HCT116 (cell line): Measurements from ENCODE around the gene IQUB. TPM values are rescaled to one million over a fixed set of nuclear protein-coding genes. Genes with fewer than 3 reads are reported as not detected.

Experiments used
- ATAC-seq: fragments of 200-7000 bp; cut with Tn5 transposase; 2 replicates; pipeline ENCODE4 v1.9.1; 2020; ENCODE audit warnings: mild to moderate bottlenecking, moderate library complexity
- BruUV-seq: library from RNA; stranded (reverse); fragments of 400-500 nt; replicated peaks from 2 replicates; lab custom pipeline; 2021; lab: Mats Ljungman, UMichigan
- CTCF ChIA-PET: fragments of 300-600 bp; sonication (Branson Sonifier 250); formaldehyde crosslinking; loops from one replicate; lab custom pipeline; 2021; ENCODE audit warnings: antibody characterized with exemption; lab: Charles Lee
- POLR2A ChIA-PET: fragments of 300-600, 350-600 bp; sonication (Branson Sonifier 250); formaldehyde crosslinking; loops from one replicate; lab custom pipeline; 2021; ENCODE audit warnings: antibody characterized with exemption; lab: Charles Lee
- RAD21 ChIA-PET, 2 experiments: fragments of 300-600 bp; sonication (Branson Sonifier 250); formaldehyde crosslinking; loops; one replicate each; lab custom pipeline; 2023; ENCODE audit warnings: low total read pairs in 2 of 2; ENCODE audit not compliant: uncharacterized antibody in 2 of 2, unreplicated experiment in 2 of 2, low non-redundant PET in 1 of 2; lab: Charles Lee
- DNase-seq: peaks from one replicate; pipeline ENCODE4 v3.0.0-alpha.2; 2010; ENCODE audit warnings: low read depth, low spot score
- H2AFZ ChIP-seq: fragments of 200-600 bp; shearing (Covaris generic), sonication (generic); 2 replicates; pipeline ENCODE4 v1.6.1; 2017; ENCODE audit warnings: low read depth, mixed run types, mixed read lengths, antibody characterized with exemption, low read length; ENCODE audit not compliant: poor library complexity, severe bottlenecking
- H3K27ac ChIP-seq: 2 replicates; pipeline ENCODE4 v1.5.1; 2012; ENCODE audit warnings: low read depth, low read length
- H3K27me3 ChIP-seq: fragments of 200-600 bp; sonication (generic); 2 replicates; pipeline ENCODE4 v1.6.1; 2016; ENCODE audit warnings: mixed run types, low read length, mixed read lengths; ENCODE audit not compliant: insufficient read depth
- H3K36me3 ChIP-seq, 2 experiments: fragments of 200-500 bp in 1 of 2; fragments of 200-600 bp in 1 of 2; sonication (Bioruptor generic) in 1 of 2; sonication (generic) in 1 of 2; 2 replicates each; pipeline versions ENCODE4 v1.5.1 to v1.6.1; 2014 to 2016; ENCODE audit warnings: low read length in 2 of 2, inconsistent platforms in 1 of 2, mixed read lengths in 1 of 2, mixed run types in 1 of 2; ENCODE audit not compliant: insufficient read depth in 2 of 2, control insufficient read depth in 1 of 2
- H3K4me1 ChIP-seq, 2 experiments: fragments of 200-600 bp in 1 of 2; sonication (generic) in 1 of 2; 2 replicates each; pipeline versions ENCODE4 v1.5.1 to v1.6.1; 2012 to 2017; ENCODE audit warnings: low read length in 2 of 2, inconsistent platforms in 1 of 2, mild to moderate bottlenecking in 1 of 2, mixed read lengths in 1 of 2, mixed run types in 1 of 2, moderate library complexity in 1 of 2; ENCODE audit not compliant: insufficient read depth in 2 of 2, control insufficient read depth in 1 of 2
- H3K4me2 ChIP-seq: fragments of 200-600 bp; sonication (generic); 2 replicates; pipeline ENCODE4 v1.6.1; 2017; ENCODE audit warnings: mixed run types, low read length, mixed read lengths
- H3K4me3 ChIP-seq, 2 experiments: fragments of 200-600 bp in 1 of 2; sonication (generic) in 1 of 2; replicated peaks in 1 of 2; 2 replicates each; pipeline ENCODE4 v1.5.1; 2011 to 2016; ENCODE audit warnings: low read length in 2 of 2, control low read depth in 1 of 2, low read depth in 1 of 2, mild to moderate bottlenecking in 1 of 2, mixed read lengths in 1 of 2, mixed run types in 1 of 2
- H3K79me2 ChIP-seq: fragments of 200-600 bp; sonication (generic); 2 replicates; pipeline ENCODE4 v1.6.1; 2017; ENCODE audit warnings: mild to moderate bottlenecking, mixed run types, low read length, moderate library complexity, mixed read lengths; ENCODE audit not compliant: insufficient read depth
- H3K9ac ChIP-seq: fragments of 200-600 bp; sonication (generic); 2 replicates; pipeline ENCODE4 v1.6.1; 2016; ENCODE audit warnings: low read length, mixed read lengths
- H3K9me2 ChIP-seq: fragments of 200-600 bp; sonication (generic), shearing (Covaris generic); 2 replicates; pipeline ENCODE4 v1.6.1; 2017; ENCODE audit warnings: mixed run types, mild to moderate bottlenecking, moderate library complexity; ENCODE audit not compliant: insufficient read depth
- H3K9me3 ChIP-seq, 2 experiments: fragments of 200-500 bp in 1 of 2; fragments of 200-600 bp in 1 of 2; sonication (Bioruptor generic) in 1 of 2; sonication (generic) in 1 of 2; 2 replicates each; pipeline ENCODE4 v1.6.1; 2014 to 2017; ENCODE audit warnings: low read length in 2 of 2, mixed read lengths in 2 of 2, inconsistent platforms in 1 of 2, low read depth in 1 of 2, mild to moderate bottlenecking in 1 of 2, mixed run types in 1 of 2, moderate library complexity in 1 of 2; ENCODE audit not compliant: control insufficient read depth in 1 of 2, insufficient read depth in 1 of 2
- H4K20me1 ChIP-seq: fragments of 200-600 bp; sonication (generic), shearing (Covaris generic); 2 replicates; pipeline ENCODE4 v1.6.1; 2017; ENCODE audit warnings: mixed run types, mild to moderate bottlenecking, moderate library complexity; ENCODE audit not compliant: insufficient read depth
- ATF3 ChIP-seq: IDR thresholded peaks from 2 replicates; pipeline ENCODE4 v1.6.1; 2012
- CBX3 ChIP-seq: IDR thresholded peaks from 2 replicates; pipeline ENCODE4 v1.6.1; 2012; ENCODE audit warnings: low read depth
- CEBPB ChIP-seq: IDR thresholded peaks from 2 replicates; pipeline ENCODE4 v1.6.1; 2012; ENCODE audit warnings: low read depth
- EGR1 ChIP-seq: IDR thresholded peaks from 2 replicates; pipeline ENCODE4 v1.6.1; 2012; ENCODE audit warnings: low read depth
- ELF1 ChIP-seq: IDR thresholded peaks from 2 replicates; pipeline ENCODE4 v1.6.1; 2012; ENCODE audit warnings: low read depth, borderline replicate concordance
- EZH2 ChIP-seq: fragments of 200-600 bp; sonication (generic); IDR thresholded peaks from 2 replicates; pipeline ENCODE4 v1.6.1; 2017; ENCODE audit warnings: antibody characterized with exemption, mixed run types
- EZH2phosphoT487 ChIP-seq: fragments of 200-600 bp; IDR thresholded peaks from 2 replicates; pipeline ENCODE4 v1.6.1; 2018; ENCODE audit warnings: antibody characterized with exemption, borderline replicate concordance
- FOSL1 ChIP-seq: IDR thresholded peaks from 2 replicates; pipeline ENCODE4 v1.6.1; 2012; ENCODE audit warnings: low read depth
- POLR2A ChIP-seq: IDR thresholded peaks from 2 replicates; pipeline ENCODE4 v1.7.0; 2011; ENCODE audit warnings: borderline replicate concordance; ENCODE audit not compliant: insufficient read depth, insufficient read length; ENCODE audit errors: extremely low read depth
- POLR2AphosphoS5 ChIP-seq: IDR thresholded peaks from 2 replicates; pipeline ENCODE4 v1.6.1; 2011; ENCODE audit warnings: mild to moderate bottlenecking, low read depth, low read length, moderate library complexity
- SP1 ChIP-seq: IDR thresholded peaks from 2 replicates; pipeline ENCODE4 v1.6.1; 2012; ENCODE audit warnings: low read depth
- TCF7L2 ChIP-seq: IDR thresholded peaks from 2 replicates; pipeline ENCODE4 v1.7.0; 2011; ENCODE audit warnings: borderline replicate concordance, inconsistent platforms; ENCODE audit not compliant: insufficient read depth, insufficient read length; ENCODE audit errors: extremely low read depth
- YY1 ChIP-seq: IDR thresholded peaks from 2 replicates; pipeline ENCODE4 v1.6.1; 2011; ENCODE audit warnings: low read length, low read depth, moderate library complexity, mild to moderate bottlenecking; ENCODE audit not compliant: insufficient replicate concordance; ENCODE audit errors: extremely low read depth
- ZFX ChIP-seq: fragments of 450-650 bp; IDR thresholded peaks from 2 replicates; pipeline ENCODE4 v1.6.1; 2017
- ZNF274 ChIP-seq: fragments of 200-500 bp; sonication (Bioruptor generic); IDR thresholded peaks from 2 replicates; pipeline ENCODE4 v1.6.1; 2014; ENCODE audit warnings: mild to moderate bottlenecking, low read depth, low read length, inconsistent platforms
- intact Hi-C: fragments of 100-400 bp; cut with micrococcal nuclease; formaldehyde crosslinking; loops from 2 replicates; pipeline ENCODE4 v1.10.0; 2022
- total RNA-seq: library from RNA; stranded (reverse); gene quantifications from one replicate; pipeline ENCODE4 v1.2.1, GENCODE V29; 2021; ENCODE audit not compliant: unreplicated experiment
- TF ChIP-seq, protein P1 (sequence below), 3 experiments: fragments of 200-600 bp in 1 of 3; sonication (generic) in 1 of 3; IDR thresholded peaks in 2 of 3; conservative IDR thresholded peaks in 1 of 3; 2 replicates each; pipeline ENCODE4 v1.5.1; 2012 to 2017; ENCODE audit warnings: low read depth in 2 of 3, low read length in 2 of 3, antibody characterized with exemption in 1 of 3, borderline replicate concordance in 1 of 3, control low read depth in 1 of 3, mild to moderate bottlenecking in 1 of 3, mixed read lengths in 1 of 3, mixed run types in 1 of 3, moderate library complexity in 1 of 3; ENCODE audit not compliant: insufficient read depth in 1 of 3

Gene IQUB
- total RNA-seq, 1 experiment from 2014 or later, result 0.79 TPM

GRCh38 chr7:123485187-123485586 is 49.2 kb downstream of the IQUB start:
- RAD21 ChIA-PET, result no interaction called here
- H3K4me2 ChIP-seq, result no peak overlapping the region
- CTCF ChIA-PET, result interaction anchor here (3.6 kb wide), 1 partner anchor 9 kb away, joined by 10 read pairs; no protein-coding TSS in a partner anchor
- no peaks in the 10 kb centered on the region for H3K27me3 ChIP-seq
- H3K9me3 ChIP-seq, result no peaks in the 10 kb centered on the region
- no peaks in the 10 kb centered on the region for H4K20me1 ChIP-seq
- H3K4me1 ChIP-seq, result no peaks in the 10 kb centered on the region
- POLR2A ChIA-PET, result no interaction called here
- intact Hi-C loops, result no loop called here
- ATAC-seq, result no peak
- H2AFZ ChIP-seq, result no peak overlapping the region
- DNase-seq, result no peak
- BruUV-seq, result no TSS peak
- no peak overlapping the region for H3K9ac ChIP-seq
- H3K27ac ChIP-seq, result no peak overlapping the region
- no peaks in the 10 kb centered on the region for H3K36me3 ChIP-seq
- H3K9me2 ChIP-seq, result no peaks in the 10 kb centered on the region
- H3K4me3 ChIP-seq, result no peak overlapping the region
- H3K79me2 ChIP-seq, result no peaks in the 10 kb centered on the region
- TF ChIP-seq CBX3 (no peak), YY1 (no peak), EZH2 (no peak), FOSL1 (no peak), POLR2A (no peak), EGR1 (no peak)
- TF ChIP-seq, protein P1, sequence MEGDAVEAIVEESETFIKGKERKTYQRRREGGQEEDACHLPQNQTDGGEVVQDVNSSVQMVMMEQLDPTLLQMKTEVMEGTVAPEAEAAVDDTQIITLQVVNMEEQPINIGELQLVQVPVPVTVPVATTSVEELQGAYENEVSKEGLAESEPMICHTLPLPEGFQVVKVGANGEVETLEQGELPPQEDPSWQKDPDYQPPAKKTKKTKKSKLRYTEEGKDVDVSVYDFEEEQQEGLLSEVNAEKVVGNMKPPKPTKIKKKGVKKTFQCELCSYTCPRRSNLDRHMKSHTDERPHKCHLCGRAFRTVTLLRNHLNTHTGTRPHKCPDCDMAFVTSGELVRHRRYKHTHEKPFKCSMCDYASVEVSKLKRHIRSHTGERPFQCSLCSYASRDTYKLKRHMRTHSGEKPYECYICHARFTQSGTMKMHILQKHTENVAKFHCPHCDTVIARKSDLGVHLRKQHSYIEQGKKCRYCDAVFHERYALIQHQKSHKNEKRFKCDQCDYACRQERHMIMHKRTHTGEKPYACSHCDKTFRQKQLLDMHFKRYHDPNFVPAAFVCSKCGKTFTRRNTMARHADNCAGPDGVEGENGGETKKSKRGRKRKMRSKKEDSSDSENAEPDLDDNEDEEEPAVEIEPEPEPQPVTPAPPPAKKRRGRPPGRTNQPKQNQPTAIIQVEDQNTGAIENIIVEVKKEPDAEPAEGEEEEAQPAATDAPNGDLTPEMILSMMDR (IDR thresholded peaks at IDR 0.05 in 2 of 3, conservative IDR thresholded peaks at IDR 0.05 in 1 of 3; ENCODE audit: borderline replicate concordance in 1 of 3, insufficient read depth in 1 of 3, low read depth in 2 of 3, low read length in 2 of 3), result no peak

GRCh38 chr7:123484199-123484598 is 50.2 kb downstream of the IQUB start:
- Histone ChIP-seq H3K9ac (no peak overlapping the region), H4K20me1 (no peaks in the 10 kb centered on the region), H3K79me2 (no peaks in the 10 kb centered on the region), H3K27me3 (no peaks in the 10 kb centered on the region), H3K36me3 (no peaks in the 10 kb centered on the region), H3K4me1 (no peaks in the 10 kb centered on the region), H2AFZ (no peak overlapping the region), H3K27ac (no peak overlapping the region), H3K9me3 (no peaks in the 10 kb centered on the region), H3K4me2 (no peak overlapping the region), H3K9me2 (no peaks in the 10 kb centered on the region), H3K4me3 (no peak overlapping the region)
- ATAC-seq (no peak), DNase-seq (no peak)
- RAD21 ChIA-PET, result no interaction called here
- intact Hi-C loops, result no loop called here
- POLR2A ChIA-PET, result no interaction called here
- CTCF ChIA-PET, result interaction anchor here (3.6 kb wide), 1 partner anchor 10 kb away, joined by 10 read pairs; no protein-coding TSS in a partner anchor
- BruUV-seq, result no TSS peak
- TF ChIP-seq EGR1 (no peak), TCF7L2 (no peak), EZH2phosphoT487 (no peak), YY1 (no peak), SP1 (no peak), ZFX (no peak), ATF3 (no peak), FOSL1 (no peak), EZH2 (no peak), ZNF274 (no peak), CBX3 (no peak), CEBPB (no peak), ELF1 (no peak), POLR2AphosphoS5 (no peak)
- TF ChIP-seq, protein P1 (IDR thresholded peaks at IDR 0.05 in 2 of 3, conservative IDR thresholded peaks at IDR 0.05 in 1 of 3; ENCODE audit: borderline replicate concordance in 1 of 3, insufficient read depth in 1 of 3, low read depth in 2 of 3, low read length in 2 of 3), result no peak
